ENCODE results near the gene LTO1.

LTO1 gene

DNA sequence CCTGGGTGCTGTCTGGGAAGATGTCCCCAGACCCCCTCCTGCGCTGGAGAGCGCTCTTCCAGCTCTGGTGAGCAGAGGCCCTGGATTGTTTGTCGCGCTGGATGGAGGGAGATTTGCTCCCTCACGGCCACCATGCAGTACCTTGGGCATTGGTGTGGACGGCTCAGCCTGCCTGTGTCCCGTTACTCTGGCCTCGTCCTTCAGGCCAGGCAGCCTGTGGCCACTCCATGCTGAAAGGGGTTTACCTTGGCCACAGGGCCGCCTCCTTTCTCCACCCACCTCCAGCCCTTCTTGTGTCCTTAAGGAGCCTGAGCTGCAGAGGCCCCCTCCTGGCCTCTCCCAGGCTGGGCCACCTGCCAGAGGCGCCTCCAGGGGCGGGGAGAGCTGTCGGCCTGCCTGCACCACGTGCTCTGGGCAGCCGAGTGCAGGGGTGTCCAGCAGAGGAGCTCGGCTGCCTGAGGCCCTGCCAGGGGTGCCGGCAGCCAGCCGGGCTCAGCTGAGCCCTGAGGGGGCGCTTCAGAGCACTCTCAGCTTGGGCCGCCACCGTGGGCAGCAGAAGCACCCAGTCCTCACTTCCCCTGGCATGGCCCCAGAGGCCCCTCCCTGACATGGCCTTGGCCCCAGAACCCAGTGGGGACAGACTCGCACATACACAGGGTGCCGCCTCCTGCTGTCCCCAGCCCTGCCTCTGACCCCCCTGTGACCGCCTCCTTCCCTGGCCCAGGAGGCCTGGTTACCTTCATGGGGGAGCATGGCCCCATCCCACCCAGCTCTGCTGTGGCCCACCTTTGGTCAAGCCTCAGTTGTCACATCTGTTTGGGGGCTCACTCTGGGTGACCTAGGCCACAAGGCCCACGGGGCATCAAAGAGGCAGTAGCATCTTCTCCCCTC, 30.8 kb downstream of the LTO1 start:
- no peak for DNase-seq

DNA sequence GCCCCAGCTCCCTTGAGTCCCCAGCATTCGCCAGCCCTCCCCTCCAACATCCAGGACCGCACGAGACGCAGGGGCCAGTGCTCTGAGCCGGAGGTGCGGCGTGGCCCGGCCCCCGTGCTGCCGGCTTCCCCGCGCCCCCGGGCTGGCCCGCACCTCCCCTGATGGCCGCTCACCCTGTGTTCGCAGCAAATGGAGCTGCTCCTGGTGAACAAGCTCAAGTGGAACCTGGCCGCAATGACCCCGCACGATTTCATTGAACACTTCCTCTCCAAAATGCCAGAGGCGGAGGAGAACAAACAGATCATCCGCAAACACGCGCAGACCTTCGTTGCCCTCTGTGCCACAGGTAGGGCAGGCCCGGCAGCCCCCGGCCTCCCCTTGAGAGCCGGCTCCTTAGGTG, 31.5 kb downstream of the LTO1 start:
- no peak for DNase-seq

DNA sequence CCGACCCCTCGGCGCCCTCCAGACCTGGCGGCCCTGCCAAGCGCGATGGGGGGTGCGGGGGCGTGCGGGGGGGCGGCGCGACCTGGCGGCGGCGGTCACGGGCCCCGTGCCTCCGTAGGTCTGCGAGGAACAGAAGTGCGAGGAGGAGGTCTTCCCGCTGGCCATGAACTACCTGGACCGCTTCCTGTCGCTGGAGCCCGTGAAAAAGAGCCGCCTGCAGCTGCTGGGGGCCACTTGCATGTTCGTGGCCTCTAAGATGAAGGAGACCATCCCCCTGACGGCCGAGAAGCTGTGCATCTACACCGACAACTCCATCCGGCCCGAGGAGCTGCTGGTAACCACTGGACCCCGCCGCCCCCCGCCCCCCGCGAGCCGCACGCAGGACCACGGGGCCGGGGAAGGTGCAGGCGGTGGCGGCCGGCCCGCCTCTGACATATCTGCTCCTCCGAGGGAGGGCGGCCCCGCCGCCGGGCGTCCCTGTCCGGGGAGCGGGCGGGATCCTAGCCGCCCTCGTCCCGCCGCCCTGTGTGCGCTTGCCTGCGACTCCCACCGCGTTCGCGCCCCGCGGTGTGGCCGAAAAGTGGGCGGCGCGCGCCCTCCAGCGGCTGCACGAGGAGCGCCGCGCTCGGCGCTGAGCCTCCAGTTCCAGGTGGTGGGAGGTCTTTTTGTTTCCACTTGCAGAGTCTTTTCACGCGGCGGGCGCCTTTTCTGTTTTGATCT, 32.1 kb downstream of the LTO1 start:
- DNase-seq = peak; percentile 67

DNA sequence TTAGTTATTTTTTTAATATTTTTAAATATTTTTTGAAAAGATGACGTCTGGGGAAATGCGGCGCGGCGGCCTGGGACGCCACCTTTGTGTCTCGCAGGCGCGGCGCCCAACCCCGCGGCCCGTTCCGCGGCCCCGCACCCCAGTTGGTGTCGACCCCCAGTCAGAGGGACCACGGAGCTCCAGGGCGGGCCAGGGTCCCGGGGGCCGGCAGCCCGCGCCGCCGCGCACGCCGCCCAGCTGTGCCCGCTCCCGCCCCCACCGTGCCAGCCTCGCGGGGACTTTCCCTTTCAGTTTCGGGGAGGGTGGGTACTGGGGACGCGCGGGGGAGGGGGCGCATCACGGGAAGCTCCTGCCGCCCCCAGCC, 32.6 kb downstream of the LTO1 start:
- no peak for DNase-seq

DNA sequence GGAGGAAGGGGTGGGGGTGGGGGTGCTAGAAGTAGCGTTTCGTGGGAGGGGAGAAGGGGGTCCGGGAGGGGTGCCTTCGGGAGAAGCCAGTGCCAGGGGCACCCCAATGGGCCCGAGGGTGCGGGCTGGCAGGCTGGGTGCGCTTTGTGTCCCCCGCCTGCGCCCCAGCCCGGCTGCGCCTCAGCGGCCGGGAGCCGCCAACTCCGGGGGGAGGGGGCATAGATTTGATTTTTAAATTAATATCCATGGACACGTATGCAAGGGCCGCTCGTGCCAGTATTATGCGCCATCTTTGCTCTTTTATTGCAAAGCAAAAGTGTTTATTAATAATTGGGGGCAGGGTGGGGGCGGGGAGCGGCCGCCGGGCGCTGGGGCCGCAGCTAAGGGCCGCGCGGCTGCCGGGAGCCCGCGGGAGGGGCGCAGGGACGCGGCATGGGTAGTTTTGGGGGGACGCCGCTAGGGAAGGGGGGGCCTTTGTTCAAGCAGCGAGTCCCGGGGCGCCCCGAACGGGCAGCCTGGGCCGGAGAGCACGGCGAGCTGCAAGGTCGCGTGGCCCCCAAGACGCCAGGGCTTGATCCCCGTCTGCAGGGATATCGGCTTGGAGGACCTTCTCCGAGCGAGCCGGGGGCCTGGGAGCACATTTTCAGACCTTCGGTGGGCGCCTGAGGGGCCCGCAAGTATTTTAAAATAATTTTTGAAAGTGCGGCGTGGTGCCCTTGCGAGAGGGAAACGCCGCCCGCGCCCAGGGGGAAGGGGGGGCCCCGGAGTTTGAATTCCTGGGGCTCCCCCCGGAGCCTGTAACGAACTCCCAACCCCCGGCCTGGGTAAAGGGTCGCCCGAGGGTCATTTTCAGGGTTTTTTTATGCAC, 33.2 kb downstream of the LTO1 start:
- no peak for DNase-seq

DNA sequence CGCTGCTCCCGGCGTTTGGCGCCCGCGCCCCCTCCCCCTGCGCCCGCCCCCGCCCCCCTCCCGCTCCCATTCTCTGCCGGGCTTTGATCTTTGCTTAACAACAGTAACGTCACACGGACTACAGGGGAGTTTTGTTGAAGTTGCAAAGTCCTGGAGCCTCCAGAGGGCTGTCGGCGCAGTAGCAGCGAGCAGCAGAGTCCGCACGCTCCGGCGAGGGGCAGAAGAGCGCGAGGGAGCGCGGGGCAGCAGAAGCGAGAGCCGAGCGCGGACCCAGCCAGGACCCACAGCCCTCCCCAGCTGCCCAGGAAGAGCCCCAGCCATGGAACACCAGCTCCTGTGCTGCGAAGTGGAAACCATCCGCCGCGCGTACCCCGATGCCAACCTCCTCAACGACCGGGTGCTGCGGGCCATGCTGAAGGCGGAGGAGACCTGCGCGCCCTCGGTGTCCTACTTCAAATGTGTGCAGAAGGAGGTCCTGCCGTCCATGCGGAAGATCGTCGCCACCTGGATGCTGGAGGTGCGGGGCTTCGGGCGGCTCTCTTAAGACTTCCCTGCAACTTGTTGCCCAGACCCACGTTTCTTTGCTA, 34.1 kb downstream of the LTO1 start, which contains the start of gene CCND1:
Gene CCND1, plus strand, starts transcription at position 162 of the 587 bp plus-strand sequence. Its CDS starts 158 bp downstream, at position 320.
- DNase-seq = peak; percentile 12

DNA sequence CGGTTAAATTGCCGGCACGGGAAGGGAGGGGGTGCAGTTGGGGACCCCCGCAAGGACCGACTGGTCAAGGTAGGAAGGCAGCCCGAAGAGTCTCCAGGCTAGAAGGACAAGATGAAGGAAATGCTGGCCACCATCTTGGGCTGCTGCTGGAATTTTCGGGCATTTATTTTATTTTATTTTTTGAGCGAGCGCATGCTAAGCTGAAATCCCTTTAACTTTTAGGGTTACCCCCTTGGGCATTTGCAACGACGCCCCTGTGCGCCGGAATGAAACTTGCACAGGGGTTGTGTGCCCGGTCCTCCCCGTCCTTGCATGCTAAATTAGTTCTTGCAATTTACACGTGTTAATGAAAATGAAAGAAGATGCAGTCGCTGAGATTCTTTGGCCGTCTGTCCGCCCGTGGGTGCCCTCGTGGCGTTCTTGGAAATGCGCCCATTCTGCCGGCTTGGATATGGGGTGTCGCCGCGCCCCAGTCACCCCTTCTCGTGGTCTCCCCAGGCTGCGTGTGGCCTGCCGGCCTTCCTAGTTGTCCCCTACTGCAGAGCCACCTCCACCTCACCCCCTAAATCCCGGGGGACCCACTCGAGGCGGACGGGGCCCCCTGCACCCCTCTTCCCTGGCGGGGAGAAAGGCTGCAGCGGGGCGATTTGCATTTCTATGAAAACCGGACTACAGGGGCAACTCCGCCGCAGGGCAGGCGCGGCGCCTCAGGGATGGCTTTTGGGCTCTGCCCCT, 34.7 kb downstream of the LTO1 start:
- DNase-seq = no peak

DNA sequence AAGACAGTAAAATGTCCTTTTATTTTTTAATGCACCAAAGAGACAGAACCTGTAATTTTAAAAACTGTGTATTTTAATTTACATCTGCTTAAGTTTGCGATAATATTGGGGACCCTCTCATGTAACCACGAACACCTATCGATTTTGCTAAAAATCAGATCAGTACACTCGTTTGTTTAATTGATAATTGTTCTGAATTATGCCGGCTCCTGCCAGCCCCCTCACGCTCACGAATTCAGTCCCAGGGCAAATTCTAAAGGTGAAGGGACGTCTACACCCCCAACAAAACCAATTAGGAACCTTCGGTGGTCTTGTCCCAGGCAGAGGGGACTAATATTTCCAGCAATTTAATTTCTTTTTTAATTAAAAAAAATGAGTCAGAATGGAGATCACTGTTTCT, 35.3 kb downstream of the LTO1 start:
- no peak for DNase-seq

DNA sequence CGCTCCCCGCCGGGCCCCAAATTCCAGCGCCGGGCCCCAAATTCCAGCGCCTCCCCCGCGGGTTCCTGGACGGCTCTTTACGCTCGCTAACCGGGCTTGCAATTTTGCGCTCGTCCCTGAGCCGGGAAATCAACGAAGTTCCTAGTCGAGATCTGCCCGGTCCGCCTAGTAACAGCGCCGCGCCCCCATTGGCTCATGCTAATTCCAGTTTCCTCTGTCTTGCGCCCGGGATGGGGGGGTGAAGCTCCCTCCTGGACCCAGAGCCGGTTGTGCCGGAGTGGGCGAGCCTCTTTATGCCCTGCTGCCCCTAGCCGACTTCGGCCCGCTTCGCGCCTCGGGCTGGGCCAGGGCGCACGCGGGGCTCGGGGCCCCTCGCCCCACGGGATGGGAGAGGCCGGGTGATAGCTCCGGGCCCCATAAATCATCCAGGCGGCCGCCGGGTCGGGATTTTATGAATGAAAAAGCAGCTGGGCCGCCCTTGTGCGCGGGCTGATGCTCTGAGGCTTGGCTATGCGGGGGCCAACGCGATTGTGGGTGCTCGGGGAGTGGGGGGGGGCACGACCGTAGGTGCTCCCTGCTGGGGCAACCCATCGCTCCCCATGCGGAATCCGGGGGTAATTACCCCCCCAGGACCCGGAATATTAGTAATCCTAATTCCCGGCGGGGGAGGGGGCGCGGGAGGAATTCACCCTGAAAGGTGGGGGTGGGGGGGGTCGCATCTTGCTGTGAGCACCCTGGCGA, 36.0 kb downstream of the LTO1 start:
- DNase-seq = no peak

DNA sequence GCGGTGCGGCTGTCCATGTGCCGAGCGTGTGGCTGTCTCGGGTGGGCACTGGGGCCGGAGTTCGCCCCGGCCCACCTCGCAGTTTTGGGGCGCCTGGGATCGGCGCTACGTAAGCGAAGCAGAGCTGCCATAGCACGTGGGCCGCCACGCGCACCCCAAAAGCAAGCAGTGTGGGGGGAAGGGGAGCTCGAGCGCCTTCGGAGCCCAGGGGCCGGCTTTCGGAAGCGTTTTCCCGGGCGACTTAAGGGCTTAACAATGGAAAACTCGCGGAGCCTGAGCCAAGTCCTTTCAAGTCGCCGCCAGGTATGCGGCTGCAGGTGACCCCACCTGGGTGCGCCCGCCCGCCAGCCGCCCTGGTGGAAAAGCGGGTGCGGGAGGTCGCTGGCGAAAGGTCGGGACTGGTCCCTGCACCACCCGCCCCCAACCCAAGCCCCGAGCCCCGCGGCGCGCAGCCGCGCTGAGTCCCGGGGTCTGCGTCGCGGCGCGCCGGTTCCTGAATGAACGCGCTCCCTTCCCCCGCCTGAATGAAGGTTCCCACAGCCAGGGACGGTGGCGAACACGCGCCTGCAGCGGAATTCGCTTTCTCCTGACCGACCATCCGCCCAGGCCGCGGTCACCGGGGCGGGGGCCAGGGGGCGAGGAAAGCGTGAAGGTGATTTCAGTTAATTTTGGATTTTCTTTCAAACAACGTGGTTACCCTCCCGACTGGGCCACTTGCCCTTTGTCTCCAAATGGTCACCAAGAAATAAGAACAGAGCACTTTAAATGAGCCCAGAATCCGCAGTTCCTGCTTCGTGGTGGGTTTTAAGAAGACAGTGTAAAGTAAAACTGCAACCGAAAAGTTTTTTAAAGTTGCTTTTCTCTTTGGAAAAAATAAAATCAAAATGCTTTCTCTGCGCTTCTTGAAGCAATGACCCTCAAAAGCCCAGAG, 36.9 kb downstream of the LTO1 start:
- DNase-seq = no peak

DNA sequence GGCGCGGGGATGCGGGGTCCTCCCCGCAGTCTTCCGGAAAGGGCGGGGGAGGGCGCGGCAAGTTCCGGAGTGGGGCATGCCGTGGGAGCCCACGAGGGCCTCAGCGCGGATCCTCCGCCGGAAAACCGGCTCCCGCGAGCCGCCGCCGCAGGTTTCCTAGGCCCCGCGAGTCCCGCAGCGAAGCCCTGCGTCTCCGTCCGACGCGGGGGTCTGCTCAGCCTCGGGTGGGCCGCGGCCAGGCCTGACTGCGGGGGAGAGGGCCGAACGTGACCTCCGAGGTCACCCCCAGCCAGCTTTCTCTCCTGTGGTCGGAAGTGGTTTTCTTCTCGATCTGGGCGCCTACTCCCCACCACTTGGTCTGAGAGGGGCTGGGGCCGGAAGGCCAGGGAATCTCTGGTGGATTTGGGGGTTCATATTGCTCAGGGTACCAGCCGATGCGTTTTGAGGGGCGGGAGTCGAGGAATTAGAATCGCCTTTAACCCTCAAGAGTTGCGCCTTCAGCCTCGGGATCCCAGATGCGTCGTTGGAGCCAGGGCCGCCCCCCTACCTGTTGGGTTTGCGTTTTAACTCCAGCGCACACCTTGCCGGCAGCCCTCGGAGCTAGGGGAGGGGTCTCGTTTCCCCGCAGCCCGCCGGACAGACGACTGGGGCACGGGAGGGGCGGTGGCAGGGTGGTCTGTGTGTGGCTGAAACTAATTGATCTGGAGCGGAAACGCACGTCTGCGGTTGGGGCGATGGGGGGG, 37.8 kb downstream of the LTO1 start:
- no peak for DNase-seq

DNA sequence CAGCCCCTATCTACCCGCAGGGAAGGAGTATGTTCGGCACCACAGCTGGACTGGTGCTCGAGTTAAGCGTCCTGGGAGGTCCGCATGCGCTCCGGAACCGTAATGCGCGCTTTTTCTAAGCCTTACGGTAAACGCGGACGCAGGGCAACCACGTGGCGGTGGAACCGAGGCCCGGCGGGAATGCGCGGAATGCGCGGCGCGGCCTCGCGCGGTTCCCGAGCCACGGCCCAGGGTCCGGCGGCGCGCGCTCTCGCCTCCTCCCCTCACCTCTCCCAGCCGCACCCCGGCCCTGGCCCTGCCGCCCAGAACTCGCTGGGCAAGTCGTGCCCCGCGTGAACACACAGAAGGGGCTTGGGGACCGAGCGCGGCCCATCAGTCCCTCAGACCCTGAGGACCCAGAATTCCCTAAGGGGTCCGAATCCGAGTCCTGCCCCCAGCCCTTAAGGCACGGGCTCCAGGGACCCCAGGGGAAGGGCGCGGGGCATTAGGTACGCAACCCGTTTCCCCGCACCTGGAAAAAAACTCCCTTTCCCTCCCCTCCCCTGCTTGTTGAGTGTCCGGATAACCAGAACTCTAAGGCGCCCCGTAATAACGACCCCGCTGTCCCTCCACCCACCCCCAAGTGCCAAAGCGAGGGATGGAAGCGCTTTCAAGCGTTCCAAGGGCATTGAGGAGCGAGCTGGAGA, 38.5 kb downstream of the LTO1 start:
- DNase-seq = no peak

DNA sequence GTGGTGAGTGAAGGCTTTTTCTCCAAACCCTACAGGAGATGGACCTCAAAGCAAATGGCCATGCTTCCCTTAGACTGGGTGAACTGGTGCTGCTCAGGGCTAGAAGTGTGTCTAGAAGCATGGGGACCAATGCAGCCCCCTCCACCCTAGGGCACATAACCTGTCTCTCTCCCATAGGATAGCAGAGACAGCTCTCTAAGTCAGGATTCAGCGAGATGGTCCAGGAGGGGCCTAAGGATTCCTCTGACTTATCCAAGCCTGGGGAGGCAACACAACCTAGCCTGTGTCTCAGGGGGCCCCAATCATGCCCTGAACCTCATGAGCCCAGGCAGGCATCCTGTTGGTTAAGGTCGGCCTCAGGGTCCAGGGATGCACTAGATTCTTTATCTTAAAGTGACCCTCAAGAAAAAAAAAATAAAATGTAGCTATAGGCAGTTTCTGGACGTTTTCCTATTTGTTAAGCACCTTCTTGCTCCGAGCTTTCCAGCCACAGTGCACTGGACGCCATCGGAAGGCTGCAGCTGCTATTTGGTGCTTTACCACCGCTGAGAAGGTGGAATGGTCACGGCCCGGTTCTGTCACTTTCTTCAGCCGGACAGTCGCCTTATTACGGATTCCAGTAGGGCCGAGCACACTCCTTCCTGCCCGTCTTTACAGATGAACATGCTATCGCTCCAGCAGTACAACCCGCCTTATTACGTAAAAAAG, 39.2 kb downstream of the LTO1 start:
- no peak for DNase-seq

DNA sequence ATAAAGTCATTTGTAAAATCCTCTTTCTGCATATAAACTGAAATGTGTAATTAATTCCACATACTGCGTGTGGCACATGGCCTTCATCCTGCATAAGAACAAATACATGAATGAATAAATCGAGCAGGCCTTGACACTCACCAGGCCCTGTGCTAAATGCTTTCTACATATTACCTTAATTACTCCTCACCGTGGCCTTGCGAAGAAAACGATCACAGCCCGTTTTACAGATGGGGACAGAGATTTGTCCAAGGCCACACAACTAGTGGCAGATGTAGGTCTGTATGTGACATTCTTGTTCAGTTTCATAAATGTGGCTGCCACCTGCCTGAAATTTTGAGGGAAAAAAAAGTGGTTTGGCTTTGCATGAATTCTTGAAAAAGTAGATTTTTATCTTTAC, 40.0 kb downstream of the LTO1 start:
- DNase-seq = no peak

DNA sequence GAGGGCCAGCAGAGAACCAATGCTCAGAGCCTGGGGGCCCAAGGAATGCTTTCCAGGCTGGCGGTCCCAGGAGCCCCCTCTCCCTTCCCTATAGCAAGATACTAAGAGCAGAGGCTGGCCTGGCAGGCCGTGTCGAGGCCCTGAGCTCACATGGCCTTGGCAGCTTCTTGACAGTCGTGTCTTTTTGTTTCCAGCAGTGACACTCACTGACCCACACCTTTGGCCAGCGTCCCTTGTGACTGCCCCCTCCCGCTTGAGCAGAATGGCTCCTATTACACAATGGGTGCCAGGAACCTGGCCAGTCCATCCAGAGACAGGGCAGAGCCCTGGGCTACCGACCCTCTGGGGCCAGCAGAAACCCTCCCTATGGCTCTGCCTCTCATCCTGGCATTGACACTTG, 40.6 kb downstream of the LTO1 start:
- DNase-seq = no peak

DNA sequence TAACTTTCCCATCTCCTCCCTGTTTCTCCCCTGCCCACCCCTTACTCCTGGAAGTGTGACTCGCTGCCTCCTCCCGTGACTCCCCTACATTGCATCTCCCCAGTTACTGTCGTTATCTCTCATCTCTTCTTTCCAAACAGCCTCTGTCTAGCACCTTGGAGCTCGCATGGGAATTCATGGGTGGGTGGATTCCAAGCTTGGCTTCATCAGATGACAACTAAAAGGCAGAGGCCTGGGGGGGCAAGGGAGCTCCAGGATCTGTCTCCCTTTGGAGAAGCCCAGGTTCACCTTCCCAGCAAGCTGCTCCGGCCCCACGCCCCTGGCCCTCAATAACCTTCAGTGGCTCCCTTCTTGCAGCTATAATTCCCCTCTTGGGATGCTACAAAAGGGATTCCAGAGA, 41.1 kb downstream of the LTO1 start:
- no peak for DNase-seq

DNA sequence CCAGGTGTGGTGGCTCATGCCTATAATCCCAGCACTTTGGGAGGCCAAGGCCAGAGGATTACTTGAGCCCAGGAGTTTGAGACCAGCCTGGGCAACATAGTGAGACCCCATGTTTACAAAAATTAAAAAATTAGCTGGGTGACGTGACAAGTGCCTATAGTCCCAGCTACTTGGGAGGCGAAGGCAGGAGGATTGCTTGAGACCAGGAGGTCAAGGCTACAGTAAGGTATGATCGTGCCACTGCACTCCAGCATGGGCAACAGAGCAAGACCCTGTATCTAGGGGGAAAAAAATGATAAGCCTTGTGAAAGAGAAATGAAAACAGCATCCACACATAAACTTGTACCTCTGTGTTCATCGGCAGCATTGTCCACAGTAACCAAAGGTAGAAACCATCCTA, 42.3 kb downstream of the LTO1 start:
- DNase-seq = no peak

DNA sequence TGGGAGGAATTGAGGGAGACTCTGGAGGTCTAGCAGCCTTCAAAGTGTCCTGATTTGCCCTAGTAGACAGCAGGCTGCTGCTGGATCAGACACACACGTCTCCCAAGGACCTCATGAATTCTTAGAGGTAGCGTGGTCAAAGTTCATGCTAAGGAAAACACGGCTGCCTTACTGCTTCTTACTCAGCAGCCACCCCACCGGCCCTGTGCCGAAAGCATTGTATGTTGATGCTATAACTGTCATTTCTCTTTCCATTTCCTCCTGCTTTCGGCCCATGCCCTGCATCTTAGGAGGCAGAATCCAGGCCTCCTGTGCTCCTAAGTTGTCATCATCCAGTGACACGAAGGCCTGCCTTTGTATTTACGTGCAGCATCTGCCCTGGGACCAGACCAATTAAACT, 44.7 kb downstream of the LTO1 start:
- DNase-seq = no peak

Measured in activated effector memory CD4-positive, alpha-beta T cell treated with Interleukin-2 at 50 U/mL for 16 hours (primary cell).